ENCODE measurements around the gene SYNPR.

SYNPR gene

DNA sequence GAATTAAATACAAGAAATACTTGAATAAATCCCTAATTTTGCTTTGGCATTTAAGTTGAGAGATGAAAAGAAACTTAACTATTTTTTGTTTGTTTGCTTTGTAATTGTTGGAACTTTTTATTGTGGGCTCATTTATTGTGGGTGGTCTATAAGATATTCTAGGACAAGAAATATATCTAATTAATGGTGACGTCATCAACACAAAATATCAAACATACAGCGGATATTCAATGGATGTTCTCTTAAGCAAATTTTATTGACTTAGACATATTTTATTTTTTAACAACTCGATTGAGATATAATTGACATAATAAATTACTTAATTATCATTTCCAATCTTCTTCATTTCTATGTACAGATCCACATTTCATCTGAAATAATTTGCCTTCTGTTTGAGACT lies 30.0 kb downstream of the SYNPR start:
- Histone ChIP-seq H3K4me3 (ENCODE audit: low read depth, low read length) (no peak overlapping the region), H3K27me3 (no peaks in the 10 kb centered on the region), H3K9me3 (no peaks in the 10 kb centered on the region), H3K36me3 (no peaks in the 10 kb centered on the region), H3K4me1 (no peaks in the 10 kb centered on the region)
- no peak for DNase-seq
- TF ChIP-seq, protein P1, sequence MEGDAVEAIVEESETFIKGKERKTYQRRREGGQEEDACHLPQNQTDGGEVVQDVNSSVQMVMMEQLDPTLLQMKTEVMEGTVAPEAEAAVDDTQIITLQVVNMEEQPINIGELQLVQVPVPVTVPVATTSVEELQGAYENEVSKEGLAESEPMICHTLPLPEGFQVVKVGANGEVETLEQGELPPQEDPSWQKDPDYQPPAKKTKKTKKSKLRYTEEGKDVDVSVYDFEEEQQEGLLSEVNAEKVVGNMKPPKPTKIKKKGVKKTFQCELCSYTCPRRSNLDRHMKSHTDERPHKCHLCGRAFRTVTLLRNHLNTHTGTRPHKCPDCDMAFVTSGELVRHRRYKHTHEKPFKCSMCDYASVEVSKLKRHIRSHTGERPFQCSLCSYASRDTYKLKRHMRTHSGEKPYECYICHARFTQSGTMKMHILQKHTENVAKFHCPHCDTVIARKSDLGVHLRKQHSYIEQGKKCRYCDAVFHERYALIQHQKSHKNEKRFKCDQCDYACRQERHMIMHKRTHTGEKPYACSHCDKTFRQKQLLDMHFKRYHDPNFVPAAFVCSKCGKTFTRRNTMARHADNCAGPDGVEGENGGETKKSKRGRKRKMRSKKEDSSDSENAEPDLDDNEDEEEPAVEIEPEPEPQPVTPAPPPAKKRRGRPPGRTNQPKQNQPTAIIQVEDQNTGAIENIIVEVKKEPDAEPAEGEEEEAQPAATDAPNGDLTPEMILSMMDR (IDR thresholded peaks at IDR 0.05; ENCODE audit: low read depth, low read length), result no peak

DNA sequence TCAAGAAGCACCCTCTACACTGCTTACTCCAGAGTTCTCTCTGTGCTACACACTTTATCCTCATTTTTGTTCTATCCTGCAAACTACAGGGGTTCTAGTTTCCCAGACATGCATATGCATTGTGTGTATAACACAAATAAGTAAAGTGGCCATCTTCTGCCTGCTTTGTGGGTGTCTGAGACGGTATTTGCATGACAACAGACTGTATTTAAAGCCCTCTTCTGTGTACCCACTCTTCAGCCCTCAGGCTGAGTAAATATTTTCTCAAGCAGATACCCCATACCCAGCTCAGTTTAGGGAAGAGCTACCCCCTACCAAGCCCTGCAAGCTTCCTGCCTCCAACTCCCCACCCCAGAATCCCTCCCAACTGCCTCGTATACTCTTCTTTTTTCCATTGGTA lies 31.7 kb downstream of the SYNPR start:
- TF ChIP-seq, protein P1 (IDR thresholded peaks at IDR 0.05; ENCODE audit: low read depth, low read length), result no peak
- H3K4me3 ChIP-seq (ENCODE audit: low read depth, low read length), result no peak overlapping the region
- H3K9me3 ChIP-seq, result no peaks in the 10 kb centered on the region
- DNase-seq, result no peak
- no peaks in the 10 kb centered on the region for H3K27me3 ChIP-seq
- no peaks in the 10 kb centered on the region for H3K36me3 ChIP-seq
- H3K4me1 ChIP-seq, result no peaks in the 10 kb centered on the region

DNA sequence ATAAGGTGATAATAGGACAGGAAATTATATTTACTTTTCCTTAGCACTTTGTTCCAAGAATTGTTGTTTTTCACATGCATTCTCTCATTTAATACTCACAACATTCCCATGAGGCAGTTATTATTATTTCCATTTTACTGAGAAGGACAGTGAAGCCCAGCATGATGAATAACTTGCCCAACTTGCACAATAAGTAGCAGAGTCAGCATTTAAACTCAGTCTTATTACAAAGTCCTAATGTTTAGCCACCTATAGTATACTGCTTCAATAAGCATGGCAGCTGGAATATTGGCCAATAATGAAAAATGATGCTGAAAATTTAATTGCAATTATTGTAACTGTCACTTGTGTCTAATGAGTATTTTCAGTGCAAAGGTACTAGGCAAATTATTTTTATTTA lies 45.7 kb downstream of the SYNPR start:
- no peak overlapping the region for H3K4me3 ChIP-seq (ENCODE audit: low read depth, low read length)
- DNase-seq, result no peak

DNA sequence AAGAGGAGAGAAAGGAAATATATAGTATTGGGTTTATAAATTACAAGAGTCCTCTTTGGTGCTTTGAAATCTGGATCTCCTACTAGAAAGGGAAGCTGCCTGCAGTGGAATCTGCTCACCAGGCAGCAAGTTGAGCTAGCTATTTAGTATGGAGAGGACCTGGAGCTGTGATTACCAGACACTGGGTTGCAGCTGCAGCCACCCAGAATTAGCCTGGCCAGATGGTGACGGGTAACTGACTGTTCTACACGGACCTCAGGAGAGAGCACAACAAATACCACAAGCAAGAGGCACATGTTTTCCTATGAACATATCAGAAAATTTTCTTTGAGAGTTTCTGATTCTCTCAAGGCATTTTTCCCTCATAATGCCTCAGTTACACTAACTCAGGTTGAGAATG lies 46.5 kb downstream of the SYNPR start:
- no peaks in the 10 kb centered on the region for H3K36me3 ChIP-seq
- H3K4me1 ChIP-seq, result no peaks in the 10 kb centered on the region
- no peaks in the 10 kb centered on the region for H3K27me3 ChIP-seq
- TF ChIP-seq, protein P1 (IDR thresholded peaks at IDR 0.05; ENCODE audit: low read depth, low read length), result no peak
- no peak overlapping the region for H3K4me3 ChIP-seq (ENCODE audit: low read depth, low read length)
- DNase-seq, result no peak
- no peaks in the 10 kb centered on the region for H3K9me3 ChIP-seq

More for the DNA sequence above, 45.7 kb downstream of the SYNPR start:
- TF ChIP-seq, protein P1 (IDR thresholded peaks at IDR 0.05; ENCODE audit: low read depth, low read length), result no peak
- no peaks in the 10 kb centered on the region for H3K4me1 ChIP-seq
- no peaks in the 10 kb centered on the region for H3K27me3 ChIP-seq
- H3K36me3 ChIP-seq, result no peaks in the 10 kb centered on the region
- no peaks in the 10 kb centered on the region for H3K9me3 ChIP-seq

DNA sequence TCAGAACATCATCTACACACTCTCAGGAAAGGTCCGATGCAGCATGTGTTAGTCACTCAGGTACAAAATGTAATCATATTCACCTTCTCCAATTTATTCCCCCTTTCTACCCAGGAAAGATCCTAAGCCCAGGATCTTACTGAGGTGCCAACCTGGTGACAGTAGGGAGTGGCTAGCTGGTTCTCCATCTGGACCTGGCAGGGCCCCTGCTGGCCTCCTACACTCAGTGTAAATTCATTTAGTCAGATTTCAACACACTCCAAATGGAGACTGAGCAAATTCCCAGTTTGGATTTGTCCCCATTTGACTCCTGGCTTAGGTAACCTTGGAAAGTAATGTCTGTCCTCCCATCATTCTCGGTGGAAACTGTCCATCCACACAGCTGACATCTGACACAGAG lies 47.3 kb downstream of the SYNPR start:
- Histone ChIP-seq H3K36me3 (no peaks in the 10 kb centered on the region), H3K4me1 (no peaks in the 10 kb centered on the region), H3K4me3 (ENCODE audit: low read depth, low read length) (no peak overlapping the region), H3K9me3 (no peaks in the 10 kb centered on the region), H3K27me3 (no peaks in the 10 kb centered on the region)
- no peak for DNase-seq
- TF ChIP-seq, protein P1 (IDR thresholded peaks at IDR 0.05; ENCODE audit: low read depth, low read length), result no peak

DNA sequence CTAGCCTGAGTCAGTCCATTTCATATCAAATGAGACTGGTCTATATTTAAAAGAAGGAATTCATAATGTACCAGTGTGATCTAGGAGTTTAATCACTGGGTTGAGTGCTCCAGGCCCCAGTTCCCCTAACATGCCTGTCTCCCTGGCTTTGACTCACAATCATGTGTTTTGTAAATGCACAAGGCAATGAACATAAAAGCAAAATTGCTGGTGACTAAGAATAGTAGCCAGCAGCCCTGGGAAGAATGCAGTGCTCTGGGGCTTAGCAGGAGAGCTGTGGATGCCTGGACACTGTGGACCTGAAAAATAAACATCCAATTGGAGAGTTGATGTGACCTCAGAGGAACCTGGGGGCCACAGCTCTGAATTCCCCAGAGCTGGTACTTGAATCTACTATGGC lies 50.3 kb downstream of the SYNPR start:
- H3K4me1 ChIP-seq, result no peaks in the 10 kb centered on the region
- TF ChIP-seq, protein P1 (IDR thresholded peaks at IDR 0.05; ENCODE audit: low read depth, low read length), result no peak
- no peaks in the 10 kb centered on the region for H3K9me3 ChIP-seq
- H3K27me3 ChIP-seq, result no peaks in the 10 kb centered on the region
- no peak for DNase-seq
- no peaks in the 10 kb centered on the region for H3K36me3 ChIP-seq
- H3K4me3 ChIP-seq (ENCODE audit: low read depth, low read length), result no peak overlapping the region

Measured in BE2C (cell line).